GM21737 (cell line): ENCODE data around the gene SLC27A1.
"Not testable (repeated sequence)": the region's sequence is repeated elsewhere in the genome, so short reads cannot be mapped to it uniquely, and the experiment has no call there.

Experiments used
- ATAC-seq: cut with Tn5 transposase; IDR thresholded peaks from one replicate; pipeline ENCODE4 v1.9.1; 2021; ENCODE audit warnings: mild to moderate bottlenecking, moderate library complexity; ENCODE audit not compliant: unreplicated experiment

SLC27A1 gene

GRCh38 chr19:17456127-17456526 lies 14.2 kb upstream of the SLC27A1 start:
- no peak for ATAC-seq

- no peak for ATAC-seq
These were observed 12.7 kb upstream of the SLC27A1 start for GRCh38 chr19:17457616-17458015.

- no peak for ATAC-seq
These were observed 11.4 kb upstream of the SLC27A1 start for GRCh38 chr19:17458970-17459369.

- no peak for ATAC-seq
These were observed 9.7 kb upstream of the SLC27A1 start, which contains the start of gene NXNL1 for GRCh38 chr19:17460372-17461230. TSS of gene NXNL1 (minus strand) at chr19:17460926. CDS start at chr19:17460869, 57 bp downstream.

GRCh38 chr19:17466487-17466850 lies 3.9 kb upstream of the SLC27A1 start:
- ATAC-seq: no peak

DNA sequence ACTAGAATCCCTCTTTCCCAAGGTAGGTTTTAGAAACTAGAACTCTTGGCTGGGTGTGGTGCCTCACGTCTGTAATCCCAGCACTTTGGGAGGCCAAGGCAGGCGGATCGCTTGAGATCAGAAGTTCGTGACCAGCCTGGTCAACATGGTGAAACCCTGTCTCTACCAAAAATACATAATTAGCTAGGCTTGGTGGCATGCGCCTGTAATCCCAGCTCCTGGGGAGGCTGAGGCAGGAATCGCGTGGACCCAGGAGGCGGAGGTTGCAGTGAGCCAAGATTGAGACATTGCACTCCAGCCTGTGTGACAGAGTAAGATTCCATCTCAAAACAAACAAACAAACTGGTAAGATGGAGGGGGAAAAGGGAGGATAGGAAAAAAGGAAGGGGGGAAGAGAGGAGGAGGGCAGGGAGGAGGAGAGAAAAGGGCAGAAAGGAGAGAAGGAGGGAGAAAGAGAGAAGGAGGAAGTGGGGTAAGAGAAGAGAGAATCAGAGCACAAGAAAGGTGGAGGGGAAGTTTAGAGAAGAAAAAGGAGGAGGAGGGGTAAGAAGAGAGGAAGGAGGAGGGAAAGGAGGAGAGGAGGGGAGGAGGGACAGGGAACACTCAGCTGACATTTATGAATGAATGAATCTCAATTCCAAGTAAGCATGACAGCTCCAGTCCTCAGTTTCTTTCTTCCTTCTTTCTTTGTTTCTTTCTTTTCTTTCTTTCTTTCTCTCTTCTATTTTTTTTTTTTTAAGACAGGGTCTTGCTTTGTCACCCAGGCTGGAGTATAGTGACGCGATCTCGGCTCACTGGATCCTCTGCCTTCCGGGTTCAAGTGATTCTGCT lies 2.6 kb upstream of the SLC27A1 start:
- ATAC-seq: no peak

DNA sequence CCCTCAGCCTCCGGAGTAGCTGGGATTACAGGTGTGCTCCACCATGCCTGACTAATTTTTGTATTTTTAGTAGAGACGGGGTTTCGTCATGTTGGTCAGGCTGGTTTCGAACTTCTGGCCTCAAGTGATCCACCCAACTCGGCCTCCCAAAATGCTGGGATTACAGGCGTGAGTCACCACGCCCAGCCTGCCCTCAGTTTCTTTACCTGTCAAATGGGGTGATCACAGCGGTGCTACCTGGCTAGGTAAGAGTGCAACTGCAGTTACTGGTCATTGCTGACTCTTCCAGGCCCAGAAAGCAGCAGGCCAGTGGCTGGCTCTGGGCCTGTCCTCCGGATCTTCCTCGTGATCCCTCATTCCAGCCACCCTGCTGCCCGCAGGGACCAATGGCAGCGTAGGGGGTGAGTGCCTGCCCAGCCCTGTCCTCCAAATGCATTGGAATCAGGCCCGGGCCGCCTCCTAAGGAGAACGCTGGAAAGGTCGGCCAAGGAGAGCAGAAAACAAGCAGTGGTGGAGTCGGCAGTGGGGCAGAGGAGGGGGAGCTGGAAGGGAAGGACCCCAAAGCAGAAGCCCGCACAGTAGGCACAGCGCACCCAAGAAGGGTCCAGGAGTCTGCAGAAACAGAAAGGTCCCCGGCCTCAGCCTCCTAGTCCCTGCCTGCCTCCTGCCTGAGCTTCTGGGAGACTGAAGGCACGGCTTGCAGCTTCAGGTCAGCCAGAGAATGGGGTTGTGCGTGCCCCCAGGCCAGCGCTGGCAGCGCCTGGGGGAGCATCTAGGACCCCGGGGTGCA lies 1.8 kb upstream of the SLC27A1 start:
- ATAC-seq: no peak

DNA sequence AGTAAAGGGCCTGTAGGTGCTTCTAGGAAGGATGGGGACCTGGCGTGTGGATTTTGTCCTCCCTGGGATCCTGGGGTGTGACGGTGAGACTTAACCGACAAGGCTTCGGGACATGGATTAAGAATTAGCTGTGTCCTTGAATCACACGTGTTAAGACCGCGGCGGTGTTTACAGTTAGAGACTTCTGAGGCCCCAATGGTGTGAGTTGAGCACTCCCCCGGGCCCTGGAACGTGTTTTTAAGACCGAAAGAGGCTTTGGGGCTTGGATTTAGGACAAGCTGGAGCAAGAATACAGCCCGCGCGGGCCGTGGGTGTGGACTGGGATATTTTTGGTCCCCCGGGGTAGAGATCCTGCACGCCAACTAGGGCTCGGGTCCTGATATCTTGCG lies 1.2 kb upstream of the SLC27A1 start:
- no peak for ATAC-seq

- peak; percentile 48 for ATAC-seq
These were observed 750 bp upstream of the SLC27A1 start for GRCh38 chr19:17469481-17470067.

DNA sequence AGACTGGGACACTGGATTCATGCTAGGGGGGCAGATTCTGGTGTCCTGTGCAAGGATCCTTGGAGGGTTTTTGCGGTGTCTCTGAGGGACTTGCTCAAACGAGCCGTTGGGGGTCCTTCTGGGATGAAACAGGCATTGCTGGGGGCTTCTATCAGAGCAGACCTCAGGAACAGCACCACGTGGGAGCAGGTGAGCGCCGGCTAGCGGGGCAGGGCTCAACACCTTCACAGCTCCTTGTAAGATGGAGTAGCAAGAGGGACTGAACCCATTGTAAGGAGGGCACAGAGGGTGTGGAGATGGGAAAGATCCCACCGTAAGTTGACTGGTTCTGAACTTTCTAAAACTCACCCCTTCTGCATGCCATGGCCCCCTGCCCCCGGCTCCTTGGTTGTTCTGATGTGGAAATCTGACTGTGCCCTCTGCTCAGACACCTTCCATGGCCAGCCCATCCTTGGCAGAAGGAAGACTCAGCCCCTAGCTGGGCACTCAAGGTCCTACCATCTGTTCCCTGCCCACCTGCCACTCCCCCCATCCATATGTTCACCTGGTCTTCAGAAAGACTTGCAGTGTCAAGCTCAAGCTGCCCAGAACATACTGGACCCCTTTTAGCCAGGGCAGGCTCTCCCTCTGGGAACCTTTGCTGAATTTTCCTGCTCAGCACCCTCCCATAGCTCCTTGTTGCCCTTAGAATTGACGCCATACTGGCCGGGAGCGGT lies 1.2 kb downstream of the SLC27A1 start:
- ATAC-seq: no peak

DNA sequence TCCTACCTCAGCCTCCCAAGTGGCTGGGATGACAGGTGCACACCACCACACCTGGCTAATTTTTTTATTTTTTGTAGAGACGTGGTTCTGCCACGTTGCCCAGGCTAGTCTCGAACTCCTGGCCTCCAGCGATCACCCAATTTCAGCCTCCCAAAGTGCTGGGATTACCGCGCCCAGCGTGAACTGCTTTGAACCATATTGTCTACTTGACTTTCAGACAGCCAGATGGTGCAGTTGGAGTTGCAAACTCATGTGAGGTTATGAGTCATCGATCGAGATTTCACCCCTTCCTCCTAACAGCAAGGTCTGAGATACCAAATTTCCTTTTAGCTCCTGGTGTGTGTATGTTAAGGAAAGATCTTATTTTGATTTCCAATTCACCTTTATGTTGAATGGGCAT lies 2.7 kb downstream of the SLC27A1 start:
- ATAC-seq: no peak

DNA sequence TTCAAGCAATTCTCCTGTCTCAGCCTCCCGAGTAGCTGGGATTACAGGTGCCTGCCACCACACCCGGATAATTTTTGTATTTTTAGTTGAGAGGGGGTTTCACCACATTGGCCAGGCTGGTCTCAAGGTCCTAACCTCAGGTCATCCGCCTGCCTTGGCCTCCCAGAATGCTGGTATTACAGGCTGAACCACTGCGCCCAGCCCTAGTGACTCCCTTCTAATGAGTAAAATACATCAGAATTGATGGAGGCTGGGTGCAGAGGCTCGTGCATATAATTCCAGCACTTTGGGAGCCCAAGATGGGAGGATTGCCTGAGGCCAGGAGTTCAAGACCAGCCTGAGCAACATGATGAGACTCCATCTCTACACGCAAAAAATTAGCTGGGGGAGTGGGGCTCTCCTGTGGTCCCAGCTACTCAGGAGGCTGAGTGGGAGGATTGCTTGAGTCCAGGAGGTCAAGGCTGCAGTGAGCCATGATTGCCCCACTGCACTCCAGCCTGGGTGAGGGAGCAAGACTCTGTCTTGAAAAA lies 4.8 kb downstream of the SLC27A1 start:
- not testable (repeated sequence) for ATAC-seq

DNA sequence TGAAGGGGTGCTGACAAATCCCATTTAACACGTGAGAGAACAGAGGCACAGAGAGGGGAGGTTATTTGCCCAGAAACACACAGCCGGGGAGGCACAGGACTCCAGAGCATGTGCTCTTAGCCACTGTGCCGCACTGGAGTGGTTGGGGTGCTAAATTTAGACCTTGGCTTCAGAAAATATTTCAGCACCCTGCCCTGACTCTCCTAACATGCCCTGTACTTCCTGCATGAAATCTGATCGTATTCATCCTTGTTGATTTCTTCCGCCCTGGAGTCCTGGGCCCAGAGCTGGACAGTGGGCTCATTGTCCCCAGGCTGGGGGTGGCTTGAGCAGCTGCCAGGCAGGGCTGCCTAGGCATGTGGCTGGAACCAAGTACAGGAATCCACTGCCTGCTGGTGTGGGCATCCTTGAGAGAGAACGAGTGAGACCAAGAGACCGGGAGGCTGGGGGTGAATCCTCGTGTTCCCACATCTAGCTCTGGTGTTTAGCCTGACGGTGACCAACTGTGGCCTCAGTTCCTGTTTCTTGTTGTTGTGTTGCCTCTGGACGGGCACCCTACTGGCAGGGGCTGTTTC lies 5.3 kb downstream of the SLC27A1 start:
- ATAC-seq: no peak

DNA sequence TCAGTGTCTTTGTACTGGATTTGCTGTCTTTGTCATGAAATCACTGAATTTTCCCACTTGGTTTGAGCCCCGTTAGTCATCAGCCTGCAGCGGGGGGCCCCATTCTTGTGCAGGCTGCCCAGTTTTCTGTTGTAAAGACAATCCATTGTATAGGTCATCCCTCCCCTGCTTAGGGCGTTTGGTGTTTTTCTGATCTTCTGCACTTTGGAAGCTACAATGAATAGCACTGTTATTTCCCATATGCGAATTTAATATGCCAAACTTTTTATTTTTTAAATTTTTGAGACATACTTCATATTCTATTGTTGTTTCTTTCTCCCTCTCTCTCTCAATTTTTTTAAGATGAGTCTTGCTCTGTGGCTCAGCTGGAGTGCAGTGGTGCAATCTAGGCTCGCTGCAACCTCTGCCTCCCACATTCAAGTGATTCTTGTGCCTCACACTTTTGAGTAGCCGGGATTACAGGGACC lies 9.0 kb downstream of the SLC27A1 start:
- ATAC-seq: no peak

DNA sequence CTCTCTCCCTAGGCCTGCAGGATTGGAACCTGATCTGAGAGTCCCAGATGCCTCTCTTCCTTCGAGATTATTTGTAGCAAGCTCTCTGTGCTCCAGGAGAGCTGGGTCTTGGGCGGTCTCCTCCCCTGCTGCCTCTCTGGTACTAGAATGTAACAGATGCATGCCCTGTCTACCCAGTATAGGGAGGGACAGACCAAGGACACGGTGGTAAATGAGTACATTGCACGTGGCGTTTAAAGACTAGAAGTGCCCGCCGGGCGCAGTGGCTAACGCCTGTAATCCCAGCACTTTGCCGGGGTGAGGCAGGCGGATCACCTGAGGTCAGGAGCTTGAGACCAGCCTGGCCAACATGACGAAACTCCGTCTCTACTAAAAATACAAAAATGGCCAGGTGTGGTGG lies 11.7 kb downstream of the SLC27A1 start:
- ATAC-seq: no peak

DNA sequence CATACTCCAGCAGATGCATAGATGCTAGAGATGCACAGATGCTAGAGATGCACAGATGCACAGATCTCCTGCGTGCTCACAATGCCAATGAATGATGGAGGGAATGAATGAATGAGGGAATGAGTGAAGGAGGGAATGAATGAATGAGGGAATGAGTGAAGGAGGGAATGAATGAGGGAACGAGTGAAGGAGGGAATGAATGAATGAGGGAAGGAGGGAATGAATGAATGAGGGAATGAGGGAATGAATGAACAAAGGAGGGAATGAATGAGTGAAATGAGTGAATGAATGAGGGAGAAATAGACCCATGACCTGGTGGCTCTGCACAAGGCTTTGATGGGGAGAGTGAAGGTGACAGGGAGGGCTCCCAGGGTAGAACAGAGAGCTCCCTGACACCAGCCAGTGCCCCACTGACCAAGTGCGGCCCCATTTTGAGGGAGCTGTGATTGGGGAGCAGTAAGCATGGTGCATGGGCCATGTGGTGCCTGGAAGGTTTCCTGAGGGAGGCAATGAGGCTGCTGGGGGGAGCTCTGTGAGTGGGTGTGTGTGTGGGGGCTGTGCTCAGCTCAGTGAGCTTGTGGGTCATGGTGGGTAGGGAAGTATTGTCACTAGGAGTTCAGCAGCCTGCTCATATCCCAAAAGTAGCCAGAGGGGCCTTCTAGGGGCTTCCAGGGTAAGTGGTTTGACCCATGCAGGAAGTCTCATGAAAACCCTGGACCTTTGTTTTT lies 12.7 kb downstream of the SLC27A1 start:
- ATAC-seq: no peak

DNA sequence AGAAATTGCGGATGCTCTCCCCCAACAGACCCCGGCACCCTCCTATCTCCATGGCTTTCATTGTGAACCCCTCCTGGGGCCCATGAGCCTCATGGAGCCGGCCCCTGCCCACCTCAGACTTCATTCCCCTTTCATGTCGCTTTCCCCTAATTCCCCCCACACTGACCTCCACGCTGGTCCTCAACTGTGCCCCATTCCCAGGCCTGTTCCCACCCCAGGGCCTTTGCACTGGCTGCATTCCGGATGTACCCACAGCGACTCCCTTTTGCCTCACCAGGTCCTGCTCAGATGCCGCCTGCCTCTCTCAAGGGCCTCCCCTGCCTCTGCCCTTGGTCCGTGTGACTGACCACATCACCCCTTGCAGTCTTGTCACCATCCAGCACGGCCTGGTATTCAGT lies 13.3 kb downstream of the SLC27A1 start:
- ATAC-seq: no peak

DNA sequence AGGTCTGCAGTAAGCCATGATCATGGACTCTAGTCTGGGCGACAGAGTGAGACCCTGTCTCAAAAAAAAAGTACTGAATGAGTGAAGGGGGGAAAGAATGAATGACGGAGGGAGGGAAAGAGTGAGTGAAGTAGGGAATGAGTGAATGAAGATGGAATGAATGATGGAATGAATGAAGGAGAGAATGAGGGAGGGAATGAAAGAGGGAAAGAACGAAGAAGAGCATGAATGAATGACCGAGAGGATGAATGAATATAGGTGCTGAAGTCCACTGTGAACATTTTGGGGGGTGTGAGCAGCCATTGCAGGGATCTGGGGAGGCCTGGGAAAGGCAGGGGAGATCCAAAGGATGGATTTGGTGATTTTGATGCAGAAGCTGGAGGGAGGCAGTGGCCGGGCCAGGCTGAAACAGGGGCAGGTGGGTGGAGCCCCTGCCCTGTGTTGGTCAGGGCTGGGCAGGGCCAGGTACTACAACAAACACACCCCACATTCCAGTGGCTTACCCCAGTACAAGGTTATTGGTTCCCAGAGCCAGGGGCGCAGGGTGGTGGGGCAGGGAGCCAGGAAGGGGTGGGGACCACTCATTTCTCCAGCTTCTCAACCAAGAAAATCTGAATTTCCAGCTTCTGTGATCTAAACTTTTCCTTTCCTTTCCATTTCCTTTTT lies 14.3 kb downstream of the SLC27A1 start:
- no peak for ATAC-seq
